Spinal cord (tissue), 10 donors: ENCODE measurements around the gene CD63. TPM values are rescaled to one million over a fixed set of nuclear protein-coding genes. Genes with fewer than 3 reads are reported as not detected.

Source experiments
- DNase-seq, 6 donors: peaks; one replicate each; pipeline versions ENCODE4 v3.0.0 to v3.0.0-alpha.2; 2013 to 2015; ENCODE audit warnings: low spot score in 6 of 6, low read depth in 4 of 6
- H3K27ac ChIP-seq: one replicate; pipeline ENCODE4 v1.5.1; 2013; ENCODE audit warnings: low read depth, low read length, control low read depth
- H3K27me3 ChIP-seq: one replicate; pipeline ENCODE4 v1.6.1; 2013; ENCODE audit warnings: low read length; ENCODE audit not compliant: control insufficient read depth, insufficient read depth
- H3K36me3 ChIP-seq: one replicate; pipeline ENCODE4 v1.6.1; 2013; ENCODE audit warnings: low read length; ENCODE audit not compliant: control insufficient read depth, insufficient read depth
- H3K4me1 ChIP-seq: one replicate; pipeline ENCODE4 v1.6.1; 2013; ENCODE audit warnings: low read length; ENCODE audit not compliant: control insufficient read depth, insufficient read depth
- H3K4me3 ChIP-seq: one replicate; pipeline ENCODE4 v1.5.1; 2013; ENCODE audit warnings: low read depth, low read length, control low read depth
- H3K9me3 ChIP-seq: one replicate; pipeline ENCODE4 v1.6.1; 2013; ENCODE audit warnings: low read length; ENCODE audit not compliant: control insufficient read depth, insufficient read depth
- WGBS: methylation state at CpG from one replicate; pipeline ENCODE4 v1.1.5; 2013; ENCODE audit warnings: missing lambda C conversion rate; ENCODE audit not compliant: insufficient coverage; 5-methylcytosine and 5-hydroxymethylcytosine counted together
- polyA plus RNA-seq, 2 donors: library from polyadenylated mRNA; unstranded; fragments of 120-200 nt; gene quantifications; one replicate each; pipeline ENCODE4 v1.2.1, GENCODE V29; 2013; ENCODE audit not compliant: insufficient read length in 2 of 2
- total RNA-seq, 2 donors: library from RNA; depleted of rRNA in 1 of 2; stranded (reverse); fragments of 120-200 nt in 1 of 2; fragments of >200 nt in 1 of 2; gene quantifications; one replicate each; pipeline versions ENCODE4 v1.2.3 to v1.2.4, GENCODE V29; 2013 to 2014
- donor health status: healthy.

Gene CD63
- total and polyA plus RNA-seq, 4 donors, result 419 to 943 (median 530) TPM

- Histone ChIP-seq H3K36me3 (peaks cover 57% of the 10 kb centered on the region), H3K4me3 (no peak overlapping the region), H3K4me1 (peaks cover 58% of the 10 kb centered on the region), H3K27me3 (no peaks in the 10 kb centered on the region), H3K9me3 (no peaks in the 10 kb centered on the region), H3K27ac (no peak overlapping the region)
- DNase-seq, result peak in 2 of 6 donors; percentile 65 to 67
- 72% methylated on average over 8 of the region's 11 CpGs for WGBS
Observed at GRCh38 chr12:55724226-55724939, 4.4 kb downstream of the CD63 start.

- H3K9me3 ChIP-seq, result no peaks in the 10 kb centered on the region
- no peaks in the 10 kb centered on the region for H3K27me3 ChIP-seq
- no peak overlapping the region for H3K27ac ChIP-seq
- 83% methylated on average over 10 of the region's 10 CpGs for WGBS
- H3K36me3 ChIP-seq, result peaks cover 64% of the 10 kb centered on the region
- peaks cover 61% of the 10 kb centered on the region for H3K4me1 ChIP-seq
- DNase-seq, result no peak
- H3K4me3 ChIP-seq, result no peak overlapping the region
Observed at GRCh38 chr12:55723516-55724225, 5.1 kb downstream of the CD63 start.

GRCh38 chr12:55722948-55723347 is 5.9 kb downstream of the CD63 start:
- no peaks in the 10 kb centered on the region for H3K9me3 ChIP-seq
- H3K36me3 ChIP-seq, result peaks cover 68% of the 10 kb centered on the region
- no peak overlapping the region for H3K27ac ChIP-seq
- peaks cover 66% of the 10 kb centered on the region for H3K4me1 ChIP-seq
- no peak for DNase-seq
- H3K4me3 ChIP-seq, result no peak overlapping the region
- WGBS, result 100% methylated on average over 1 of the region's 8 CpGs
- H3K27me3 ChIP-seq, result no peaks in the 10 kb centered on the region

GRCh38 chr12:55721601-55722213 is 7.1 kb downstream of the CD63 start:
- 78% methylated on average over 10 of the region's 14 CpGs for WGBS
- Histone ChIP-seq H3K27ac (no peak overlapping the region), H3K9me3 (no peaks in the 10 kb centered on the region), H3K36me3 (peaks cover 62% of the 10 kb centered on the region), H3K4me1 (peaks cover 65% of the 10 kb centered on the region), H3K4me3 (no peak overlapping the region), H3K27me3 (no peaks in the 10 kb centered on the region)
- DNase-seq, result no peak

- Histone ChIP-seq H3K27ac (no peak overlapping the region), H3K4me1 (peaks cover 68% of the 10 kb centered on the region), H3K27me3 (no peaks in the 10 kb centered on the region), H3K9me3 (no peaks in the 10 kb centered on the region), H3K36me3 (peaks cover 55% of the 10 kb centered on the region), H3K4me3 (no peak overlapping the region)
- DNase-seq, result peak in 1 of 6 donors; percentile 69
- 36% methylated on average over 9 of the region's 9 CpGs for WGBS
Observed at GRCh38 chr12:55720894-55721444, 7.8 kb downstream of the CD63 start.

GRCh38 chr12:55720071-55720564 is 8.7 kb downstream of the CD63 start, which contains the start of gene RDH5:
TSS of gene RDH5 (plus strand) at chr12:55720393. CDS start at chr12:55721185, 792 bp downstream.
- no CpG with 5 or more reads among the region's 6 CpGs for WGBS
- peaks cover 49% of the 10 kb centered on the region for H3K36me3 ChIP-seq
- H3K27ac ChIP-seq, result peak within 1 kb of the TSS; percentile 97
- no peaks in the 10 kb centered on the region for H3K9me3 ChIP-seq
- H3K4me1 ChIP-seq, result peaks cover 73% of the 10 kb centered on the region
- peak in 1 of 6 donors; percentile 66 for DNase-seq
- no peaks in the 10 kb centered on the region for H3K27me3 ChIP-seq
- H3K4me3 ChIP-seq, result no peak within 1 kb of the TSS

- Histone ChIP-seq H3K9me3 (no peaks in the 10 kb centered on the region), H3K27ac (peak overlapping the region; percentile 97), H3K4me1 (peaks cover 70% of the 10 kb centered on the region), H3K36me3 (peaks cover 41% of the 10 kb centered on the region), H3K4me3 (no peak overlapping the region), H3K27me3 (no peaks in the 10 kb centered on the region)
- no peak for DNase-seq
- no CpG with 5 or more reads among the region's 7 CpGs for WGBS
Observed at GRCh38 chr12:55719371-55719770, 9.4 kb downstream of the CD63 start.

- peak overlapping the region; percentile 12 for H3K4me3 ChIP-seq
- H3K36me3 ChIP-seq, result peaks cover 35% of the 10 kb centered on the region
- 86% methylated on average over 3 of the region's 4 CpGs for WGBS
- no peaks in the 10 kb centered on the region for H3K27me3 ChIP-seq
- peaks cover 65% of the 10 kb centered on the region for H3K4me1 ChIP-seq
- H3K27ac ChIP-seq, result peak overlapping the region; percentile 97
- no peaks in the 10 kb centered on the region for H3K9me3 ChIP-seq
- DNase-seq, result no peak
Observed at GRCh38 chr12:55718624-55719275, 10.1 kb downstream of the CD63 start.

GRCh38 chr12:55718015-55718414 is 10.8 kb downstream of the CD63 start:
- Histone ChIP-seq H3K9me3 (no peaks in the 10 kb centered on the region), H3K36me3 (peaks cover 31% of the 10 kb centered on the region), H3K4me3 (no peak overlapping the region), H3K27ac (peak overlapping the region; percentile 97), H3K27me3 (no peaks in the 10 kb centered on the region), H3K4me1 (peaks cover 65% of the 10 kb centered on the region)
- WGBS, result 8% methylated on average over 2 of the region's 4 CpGs
- no peak for DNase-seq
